GM18502 (cell line): ENCODE data around the gene ELMO3.
A peak's percentile ranks its signal among the peaks of the same experiment; 100 is the strongest.

Experiments used
- ATAC-seq: cut with Tn5 transposase; IDR thresholded peaks from one replicate; pipeline ENCODE4 v1.9.1; 2021; ENCODE audit warnings: mild to moderate bottlenecking; ENCODE audit not compliant: unreplicated experiment, poor library complexity

The ELMO3 gene

DNA sequence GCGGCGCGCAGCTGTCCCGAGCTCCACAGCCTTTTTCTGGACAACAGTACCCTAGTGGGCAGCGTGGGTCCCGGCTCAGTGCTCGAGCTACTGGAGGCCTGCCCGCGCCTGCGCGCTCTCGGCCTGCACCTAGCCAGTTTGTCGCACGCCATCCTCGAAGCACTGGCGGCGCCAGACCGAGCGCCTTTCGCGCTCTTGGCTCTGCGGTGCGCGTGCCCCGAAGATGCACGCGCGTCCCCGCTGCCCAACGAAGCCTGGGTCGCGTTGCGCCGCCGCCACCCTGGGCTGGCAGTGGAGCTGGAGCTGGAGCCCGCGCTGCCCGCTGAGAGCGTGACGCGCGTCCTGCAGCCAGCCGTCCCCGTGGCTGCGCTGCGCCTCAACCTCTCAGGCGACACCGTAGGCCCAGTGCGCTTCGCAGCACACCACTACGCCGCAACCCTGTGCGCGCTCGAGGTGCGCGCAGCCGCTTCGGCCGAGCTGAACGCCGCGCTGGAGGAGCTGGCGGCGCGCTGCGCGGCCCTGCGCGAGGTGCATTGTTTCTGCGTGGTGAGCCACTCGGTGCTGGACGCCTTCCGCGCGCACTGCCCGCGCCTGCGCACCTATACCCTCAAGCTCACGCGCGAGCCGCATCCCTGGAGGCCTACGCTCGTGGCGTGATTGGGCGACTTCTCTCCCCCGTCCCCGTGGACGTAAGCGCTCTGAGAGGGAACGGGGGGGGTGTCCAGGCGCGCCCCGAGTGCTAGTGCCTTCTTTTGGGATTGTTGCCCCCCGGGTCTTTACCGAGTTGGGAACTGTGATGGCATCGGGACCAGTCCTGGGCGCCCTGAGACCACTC, 35.5 kb upstream of the ELMO3 start:
- ATAC-seq = no peak

- ATAC-seq = no peak
Observed at GRCh38 chr16:67163999-67164558, 34.9 kb upstream of the ELMO3 start.

DNA sequence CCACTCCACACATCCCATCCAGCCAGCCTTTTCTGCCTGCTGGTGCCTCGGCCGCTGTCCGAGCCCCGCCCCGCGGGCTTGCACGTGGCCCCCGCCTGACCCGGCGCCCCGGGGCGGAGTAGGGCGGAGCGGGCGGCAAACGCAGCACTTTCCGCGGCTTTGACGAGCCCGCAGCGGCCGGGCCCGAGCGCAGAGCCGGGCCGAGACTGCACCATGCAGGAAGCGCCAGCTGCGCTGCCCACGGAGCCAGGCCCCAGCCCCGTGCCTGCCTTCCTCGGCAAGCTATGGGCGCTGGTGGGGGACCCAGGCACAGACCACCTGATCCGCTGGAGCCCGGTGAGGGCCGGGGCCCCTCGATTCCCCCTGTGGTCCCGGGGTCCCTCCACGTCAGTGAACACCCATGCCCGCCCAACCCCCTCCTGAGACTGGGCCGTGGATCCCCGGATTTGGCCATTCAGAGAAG, 34.3 kb upstream of the ELMO3 start, which contains the start of gene HSF4:
Gene HSF4, plus strand, starts transcription at position 147 of the 463 bp plus-strand sequence. Its CDS starts 67 bp downstream, at position 214.
- ATAC-seq = no peak

GRCh38 chr16:67165121-67166078, 33.5 kb upstream of the ELMO3 start:
- no peak for ATAC-seq

GRCh38 chr16:67166110-67166547, 32.8 kb upstream of the ELMO3 start:
- no peak for ATAC-seq

DNA sequence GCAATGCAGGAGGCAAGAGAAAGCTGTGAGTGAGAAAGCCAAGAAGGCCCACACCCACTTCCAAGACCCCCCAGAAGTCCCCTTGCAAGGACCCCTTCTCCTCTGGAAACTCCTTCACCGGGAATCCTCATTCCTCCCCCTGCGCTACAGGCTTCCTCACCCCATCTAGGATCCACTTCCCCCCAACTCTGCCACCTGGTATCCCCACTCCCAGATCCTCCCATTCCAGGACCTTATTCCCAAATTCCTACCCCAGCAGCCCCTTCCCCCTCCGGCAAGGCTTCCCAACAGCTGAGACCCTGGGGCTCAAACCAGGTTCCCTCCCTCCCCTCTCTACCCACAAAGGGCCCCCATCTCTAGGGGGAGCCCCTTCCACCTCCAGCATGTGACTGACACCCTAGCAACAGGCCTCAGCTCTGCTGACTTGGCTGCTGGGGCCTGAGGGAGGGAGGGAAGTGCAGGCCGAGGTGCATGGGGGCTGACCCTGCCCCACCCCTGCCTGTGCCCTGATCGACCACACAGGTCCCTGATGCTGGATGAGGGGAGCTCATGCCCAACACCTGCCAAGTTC, 32.2 kb upstream of the ELMO3 start:
- ATAC-seq = no peak

DNA sequence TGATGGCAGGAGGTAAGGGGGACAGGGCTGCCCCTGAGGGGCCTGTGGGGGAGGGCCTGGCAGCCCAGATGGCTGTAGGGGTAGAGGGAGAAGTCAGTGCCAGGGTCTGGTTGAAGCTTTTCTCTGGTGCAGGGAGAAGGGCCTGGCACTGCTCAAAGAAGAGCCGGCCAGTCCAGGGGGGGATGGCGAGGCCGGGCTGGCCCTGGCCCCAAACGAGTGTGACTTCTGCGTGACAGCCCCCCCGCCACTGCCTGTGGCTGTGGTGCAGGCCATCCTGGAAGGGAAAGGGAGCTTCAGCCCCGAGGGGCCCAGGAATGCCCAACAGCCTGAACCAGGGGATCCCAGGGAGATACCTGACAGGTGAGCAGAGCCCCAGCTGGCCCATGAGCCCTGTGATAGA, 31.3 kb upstream of the ELMO3 start:
- no peak for ATAC-seq

DNA sequence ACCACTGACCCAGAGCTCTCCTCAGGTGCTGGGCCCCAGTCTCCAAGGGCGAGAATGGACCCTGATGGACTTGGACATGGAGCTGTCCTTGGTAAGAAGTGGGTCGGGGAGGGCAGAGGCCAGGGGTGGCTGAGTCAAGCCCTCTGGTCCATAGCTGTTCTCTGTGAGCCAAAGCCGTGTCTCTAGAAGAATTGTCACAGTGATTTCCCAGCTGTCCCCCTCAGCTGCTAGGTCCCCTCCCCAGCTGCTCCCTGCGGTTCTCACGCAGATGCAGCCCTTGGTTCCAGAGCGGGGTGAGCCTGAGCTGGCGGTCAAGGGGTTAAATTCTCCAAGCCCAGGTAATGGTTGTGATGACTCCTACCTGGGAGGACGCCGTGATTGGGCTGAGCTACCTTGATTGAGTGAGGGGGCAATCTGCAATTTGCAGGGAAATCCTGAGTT, 29.9 kb upstream of the ELMO3 start:
- no peak for ATAC-seq

DNA sequence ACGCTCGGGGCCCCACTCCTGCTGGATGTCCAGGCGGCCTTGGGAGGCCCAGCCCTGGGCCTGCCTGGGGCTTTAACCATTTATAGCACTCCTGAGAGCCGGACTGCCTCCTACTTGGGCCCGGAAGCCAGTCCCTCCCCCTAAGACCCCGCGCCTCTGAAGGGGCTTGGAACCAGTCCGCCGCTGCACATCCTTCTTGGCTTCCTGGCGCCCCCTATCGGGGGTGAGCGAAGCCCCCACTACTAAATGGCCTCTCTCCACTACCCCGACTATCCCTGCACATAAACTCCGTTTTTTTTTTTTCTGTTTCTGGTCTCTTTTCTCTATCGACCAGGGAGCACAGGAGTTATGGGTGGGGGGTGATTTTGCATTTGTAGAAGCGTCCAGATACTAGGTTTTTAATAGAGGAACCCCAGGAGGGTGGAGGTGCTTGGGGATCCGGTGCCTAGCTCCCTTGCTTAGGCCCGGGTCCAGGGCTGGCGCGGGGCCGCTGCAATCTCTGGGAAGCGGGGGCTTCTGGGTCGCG, 29.2 kb upstream of the ELMO3 start:
- no peak for ATAC-seq

DNA sequence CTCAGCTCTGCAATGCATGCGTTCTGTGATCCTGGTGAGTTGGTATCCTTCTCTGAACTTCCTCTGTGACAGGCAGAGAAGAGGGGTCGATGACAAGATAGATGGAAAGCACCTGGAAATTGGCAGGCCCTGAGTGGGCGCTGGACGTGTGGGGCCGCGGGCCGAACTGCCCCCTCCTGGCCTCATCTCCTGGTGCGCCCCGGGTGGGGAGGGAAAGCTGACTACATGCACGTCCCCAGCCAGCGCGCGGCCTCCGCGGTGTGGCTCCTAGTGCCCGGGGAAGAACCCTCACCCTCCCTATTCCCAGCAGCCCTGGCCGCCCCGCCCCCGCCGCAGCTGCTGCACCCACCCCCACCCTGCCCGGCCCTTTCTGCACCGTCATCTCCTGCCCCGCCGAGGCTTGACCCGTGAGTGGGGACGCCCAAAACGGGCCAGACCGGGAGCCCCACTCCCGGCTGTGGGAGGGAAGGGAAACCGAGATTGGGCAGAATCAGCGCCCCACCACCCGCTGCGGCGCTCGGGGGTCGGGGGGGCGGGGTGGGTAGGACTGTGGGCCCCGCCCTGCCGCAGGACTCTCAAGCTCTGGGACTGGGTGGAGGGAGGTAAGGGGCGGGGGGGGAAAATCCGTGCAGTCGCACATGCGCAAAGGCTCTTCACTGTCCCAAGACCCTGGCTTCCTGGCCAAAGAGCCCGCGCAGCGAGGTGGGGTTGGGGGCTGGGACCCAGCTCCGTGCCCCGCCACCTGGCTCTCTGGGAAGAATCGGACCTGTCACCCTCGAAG, 28.6 kb upstream of the ELMO3 start, which contains the start of gene NOL3:
Gene NOL3, plus strand, starts transcription at position 371 of the 781 bp plus-strand sequence.
- ATAC-seq = peak; percentile 51

DNA sequence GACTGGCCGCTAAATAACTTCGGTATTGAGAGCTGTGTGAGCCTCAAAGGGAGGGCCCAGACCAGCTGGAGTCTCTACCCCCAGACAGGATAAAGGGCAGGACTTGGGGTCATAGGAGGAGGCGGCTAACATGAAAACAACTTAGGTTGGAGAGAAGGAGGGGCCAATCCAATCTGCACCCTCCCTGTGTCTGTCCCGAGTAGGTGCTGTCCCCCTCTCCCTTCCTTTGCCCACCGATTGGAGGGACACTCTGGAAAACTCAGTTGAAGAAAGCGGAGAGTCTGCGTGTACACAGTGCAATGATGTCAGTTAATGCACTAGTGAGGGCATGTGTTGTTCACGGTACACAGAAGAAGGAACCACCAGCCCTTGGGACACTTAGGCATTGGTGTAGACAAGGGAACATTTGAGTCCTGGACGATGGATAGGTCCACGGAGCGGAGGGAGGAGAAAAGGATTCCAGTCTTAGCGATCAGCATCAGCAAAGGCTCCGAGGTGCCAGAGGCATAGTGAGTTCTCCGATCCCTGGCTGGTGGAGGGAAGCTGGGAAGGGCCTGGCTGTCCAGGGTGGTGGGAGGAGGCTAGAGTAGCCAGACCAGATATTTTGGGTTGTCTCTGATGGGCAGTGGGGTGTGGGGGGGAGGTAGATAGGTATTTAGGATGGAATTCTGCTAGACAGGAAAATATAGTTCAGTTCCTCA, 27.8 kb upstream of the ELMO3 start:
- ATAC-seq = peak; percentile 26

GRCh38 chr16:67173323-67173722, 25.6 kb upstream of the ELMO3 start:
- no peak for ATAC-seq

DNA sequence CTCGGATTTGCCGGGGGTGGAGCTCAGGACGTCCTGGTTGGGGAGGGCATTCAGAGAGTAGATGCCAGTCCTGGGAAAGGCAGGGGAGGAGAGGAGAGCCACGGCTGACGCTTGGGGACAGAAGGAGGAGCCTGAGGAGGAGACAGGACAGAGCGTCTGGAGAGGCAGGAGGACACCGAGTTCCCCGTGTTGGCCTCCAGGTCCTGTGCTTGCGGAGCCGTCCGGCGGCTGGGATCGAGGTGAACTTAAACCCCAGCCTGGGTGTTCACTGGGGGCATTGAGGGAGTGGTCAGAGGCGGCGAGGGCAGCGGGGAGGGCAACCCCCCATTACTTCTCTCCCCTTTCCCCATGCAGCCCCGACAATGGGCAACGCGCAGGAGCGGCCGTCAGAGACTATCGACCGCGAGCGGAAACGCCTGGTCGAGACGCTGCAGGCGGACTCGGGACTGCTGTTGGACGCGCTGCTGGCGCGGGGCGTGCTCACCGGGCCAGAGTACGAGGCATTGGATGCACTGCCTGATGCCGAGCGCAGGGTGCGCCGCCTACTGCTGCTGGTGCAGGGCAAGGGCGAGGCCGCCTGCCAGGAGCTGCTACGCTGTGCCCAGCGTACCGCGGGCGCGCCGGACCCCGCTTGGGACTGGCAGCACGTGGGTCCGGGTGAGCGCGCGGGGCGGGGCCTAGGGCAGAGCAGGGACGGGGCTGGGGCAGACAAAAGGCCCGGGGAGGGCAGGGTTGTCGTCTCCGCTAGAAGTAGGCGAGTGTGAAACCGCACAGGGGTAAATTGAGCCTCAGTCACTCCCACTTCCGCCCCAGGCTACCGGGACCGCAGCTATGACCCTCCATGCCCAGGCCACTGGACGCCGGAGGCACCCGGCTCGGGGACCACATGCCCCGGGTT, 24.9 kb upstream of the ELMO3 start:
- ATAC-seq = peak; percentile 38

DNA sequence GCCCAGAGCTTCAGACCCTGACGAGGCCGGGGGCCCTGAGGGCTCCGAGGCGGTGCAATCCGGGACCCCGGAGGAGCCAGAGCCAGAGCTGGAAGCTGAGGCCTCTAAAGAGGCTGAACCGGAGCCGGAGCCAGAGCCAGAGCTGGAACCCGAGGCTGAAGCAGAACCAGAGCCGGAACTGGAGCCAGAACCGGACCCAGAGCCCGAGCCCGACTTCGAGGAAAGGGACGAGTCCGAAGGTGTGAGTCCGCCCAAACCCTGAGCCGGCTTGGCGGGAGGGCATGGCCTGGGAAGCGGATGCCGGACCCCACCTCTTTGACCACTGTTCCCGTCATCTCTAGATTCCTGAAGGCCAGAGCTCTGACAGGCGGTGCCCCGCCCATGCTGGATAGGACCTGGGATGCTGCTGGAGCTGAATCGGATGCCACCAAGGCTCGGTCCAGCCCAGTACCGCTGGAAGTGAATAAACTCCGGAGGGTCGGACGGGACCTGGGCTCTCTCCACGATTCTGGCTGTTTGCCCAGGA, 24.2 kb upstream of the ELMO3 start:
- ATAC-seq = no peak

DNA sequence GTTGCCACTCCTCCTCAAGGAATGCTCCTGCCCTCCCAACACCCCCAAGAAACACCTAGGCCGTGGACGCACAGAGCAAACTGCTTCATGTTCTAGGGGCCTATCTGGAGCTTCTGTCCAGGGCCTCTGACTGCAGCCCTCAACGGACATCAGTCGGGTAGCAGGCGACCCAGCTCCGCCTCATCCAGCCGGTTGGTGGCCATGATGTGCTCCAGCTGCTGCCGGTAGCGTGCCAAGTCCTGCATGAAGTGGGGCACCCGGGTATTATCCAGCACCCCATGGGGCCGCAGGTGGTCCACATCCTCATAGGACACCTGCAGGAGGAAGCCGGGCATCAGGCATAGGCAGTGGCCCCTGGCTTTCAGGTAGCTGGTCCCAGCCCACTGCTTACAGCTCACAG, 22.3 kb upstream of the ELMO3 start:
- ATAC-seq = no peak

GRCh38 chr16:67177743-67178699, 20.9 kb upstream of the ELMO3 start:
- ATAC-seq = no peak
